Measurements from ENCODE around the gene ZMAT2.
"Not testable (repeated sequence)": the region's sequence is repeated elsewhere in the genome, so short reads cannot be mapped to it uniquely, and the experiment has no call there.

Gene ZMAT2

GRCh38 chr5:140708787-140709186, 8.5 kb downstream of the ZMAT2 start:
- peaks cover 0 to 12% of the 10 kb centered on the region in 2 donors for H3K4me1 ChIP-seq (ENCODE audit: control insufficient read depth in 1 of 2, insufficient read depth in 2 of 2, low read length in 2 of 2)
- not testable (repeated sequence) for H3K27ac ChIP-seq (ENCODE audit: low read depth, low read length)

DNA sequence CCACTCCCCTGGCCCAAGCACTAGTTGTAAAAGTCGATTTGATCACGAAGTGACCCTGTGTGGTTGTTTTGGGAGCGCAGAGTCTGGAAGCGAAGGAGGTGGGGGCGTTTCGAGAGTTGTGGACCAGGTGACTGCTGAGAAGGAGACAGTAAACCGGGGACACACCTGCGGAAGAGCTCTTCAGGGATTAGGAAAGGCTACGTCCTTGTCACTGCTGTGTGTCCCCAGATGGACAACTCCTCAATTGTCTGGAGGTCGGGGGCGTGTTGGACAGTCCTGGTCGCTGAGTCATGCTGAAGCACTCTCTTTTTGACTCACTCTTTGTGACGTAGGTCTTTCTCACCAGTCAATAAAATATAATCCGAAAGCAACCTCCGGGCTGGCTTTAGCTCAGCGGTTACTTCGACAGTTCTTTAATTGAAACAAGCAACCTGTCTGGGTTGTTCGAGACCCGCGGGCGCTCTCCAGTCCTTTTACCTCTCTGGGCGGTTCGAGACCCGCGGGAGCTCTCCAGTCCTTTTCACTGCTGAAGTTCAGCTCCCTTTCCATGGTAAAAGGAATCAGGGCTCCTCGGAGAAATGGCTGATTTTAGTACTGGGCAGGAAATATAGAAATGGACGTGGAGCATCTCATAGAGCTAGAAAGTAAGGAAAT, 10.8 kb downstream of the ZMAT2 start:
- Histone ChIP-seq H3K27ac (ENCODE audit: low read depth, low read length) (peak overlapping the region; percentile 60), H3K4me1 (ENCODE audit: control insufficient read depth in 1 of 2, insufficient read depth in 2 of 2, low read length in 2 of 2) (peaks cover 0 to 12% of the 10 kb centered on the region in 2 donors), H3K9ac (ENCODE audit: low read depth in 1 of 2, low read length in 2 of 2) (peak overlapping the region; percentile 54 to 88), H3K27me3 (ENCODE audit: control insufficient read depth in 1 of 2, insufficient read depth in 2 of 2, low read length in 2 of 2) (no peaks in the 10 kb centered on the region), H3K9me3 (ENCODE audit: control insufficient read depth in 1 of 2, low read length in 2 of 2) (no peaks in the 10 kb centered on the region), H3K4me3 (ENCODE audit: low read depth in 1 of 2, low read length in 2 of 2) (peak overlapping the region; percentile 70 to 100), H3K36me3 (ENCODE audit: control insufficient read depth in 1 of 2, insufficient read depth in 2 of 2, low read length in 2 of 2) (peaks cover 2 to 9% of the 10 kb centered on the region in 2 donors)

More at GRCh38 chr5:140708787-140709186, 8.5 kb downstream of the ZMAT2 start:
- not testable (repeated sequence) for H3K27me3 ChIP-seq (ENCODE audit: control insufficient read depth in 1 of 2, insufficient read depth in 2 of 2, low read length in 2 of 2); H3K4me3 ChIP-seq (ENCODE audit: low read depth in 1 of 2, low read length in 2 of 2); H3K9ac ChIP-seq (ENCODE audit: low read depth in 1 of 2, low read length in 2 of 2); H3K9me3 ChIP-seq (ENCODE audit: control insufficient read depth in 1 of 2, low read length in 2 of 2)
- peaks cover 19 to 32% of the 10 kb centered on the region in 2 donors for H3K36me3 ChIP-seq (ENCODE audit: control insufficient read depth in 1 of 2, insufficient read depth in 2 of 2, low read length in 2 of 2)

- no peaks in the 10 kb centered on the region for H3K27me3 ChIP-seq (ENCODE audit: control insufficient read depth in 1 of 2, insufficient read depth in 2 of 2, low read length in 2 of 2)
- no peak overlapping the region for H3K9ac ChIP-seq (ENCODE audit: low read depth in 1 of 2, low read length in 2 of 2)
- H3K4me3 ChIP-seq (ENCODE audit: low read depth in 1 of 2, low read length in 2 of 2) = peak overlapping the region; percentile 70 to 100
- no peak overlapping the region for H3K27ac ChIP-seq (ENCODE audit: low read depth, low read length)
- peaks cover 0 to 3% of the 10 kb centered on the region in 2 donors for H3K36me3 ChIP-seq (ENCODE audit: control insufficient read depth in 1 of 2, insufficient read depth in 2 of 2, low read length in 2 of 2)
- peaks cover 0 to 12% of the 10 kb centered on the region in 2 donors for H3K4me1 ChIP-seq (ENCODE audit: control insufficient read depth in 1 of 2, insufficient read depth in 2 of 2, low read length in 2 of 2)
- no peaks in the 10 kb centered on the region for H3K9me3 ChIP-seq (ENCODE audit: control insufficient read depth in 1 of 2, low read length in 2 of 2)
Observed at GRCh38 chr5:140711794-140712193, 11.5 kb downstream of the ZMAT2 start.

GRCh38 chr5:140713562-140714094, 13.4 kb downstream of the ZMAT2 start:
- H3K9ac ChIP-seq (ENCODE audit: low read depth in 1 of 2, low read length in 2 of 2) = no peak overlapping the region
- no peaks in the 10 kb centered on the region for H3K27me3 ChIP-seq (ENCODE audit: control insufficient read depth in 1 of 2, insufficient read depth in 2 of 2, low read length in 2 of 2)
- H3K4me1 ChIP-seq (ENCODE audit: control insufficient read depth in 1 of 2, insufficient read depth in 2 of 2, low read length in 2 of 2) = peaks cover 0 to 12% of the 10 kb centered on the region in 2 donors
- no peak overlapping the region for H3K4me3 ChIP-seq (ENCODE audit: low read depth in 1 of 2, low read length in 2 of 2)
- H3K9me3 ChIP-seq (ENCODE audit: control insufficient read depth in 1 of 2, low read length in 2 of 2) = no peaks in the 10 kb centered on the region
- no peaks in the 10 kb centered on the region for H3K36me3 ChIP-seq (ENCODE audit: control insufficient read depth in 1 of 2, insufficient read depth in 2 of 2, low read length in 2 of 2)
- H3K27ac ChIP-seq (ENCODE audit: low read depth, low read length) = no peak overlapping the region

- H3K36me3 ChIP-seq (ENCODE audit: control insufficient read depth in 1 of 2, insufficient read depth in 2 of 2, low read length in 2 of 2); H3K4me1 ChIP-seq (ENCODE audit: control insufficient read depth in 1 of 2, insufficient read depth in 2 of 2, low read length in 2 of 2); H3K27me3 ChIP-seq (ENCODE audit: control insufficient read depth in 1 of 2, insufficient read depth in 2 of 2, low read length in 2 of 2); H3K4me3 ChIP-seq (ENCODE audit: low read depth in 1 of 2, low read length in 2 of 2); H3K9ac ChIP-seq (ENCODE audit: low read depth in 1 of 2, low read length in 2 of 2); H3K27ac ChIP-seq (ENCODE audit: low read depth, low read length); H3K9me3 ChIP-seq (ENCODE audit: control insufficient read depth in 1 of 2, low read length in 2 of 2): not testable (repeated sequence)
Observed at GRCh38 chr5:140716238-140716637, 16.0 kb downstream of the ZMAT2 start.

DNA sequence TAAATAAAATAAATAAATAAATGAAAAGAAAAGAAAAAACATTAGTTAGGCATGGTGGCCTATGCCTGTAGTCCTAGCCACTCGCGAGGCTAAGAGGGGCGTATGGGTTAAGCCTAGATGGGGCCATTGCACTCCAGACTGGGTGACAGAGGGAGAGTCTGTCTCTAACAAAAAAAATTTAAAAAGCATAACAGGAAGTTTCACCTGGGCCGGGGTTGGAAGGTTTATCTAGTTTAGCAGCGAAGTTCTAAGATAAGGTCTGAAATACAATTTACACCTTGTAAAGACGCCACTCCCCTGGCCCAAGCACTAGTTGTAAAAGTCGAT, 18.0 kb downstream of the ZMAT2 start:
- Histone ChIP-seq H3K4me3 (ENCODE audit: low read depth in 1 of 2, low read length in 2 of 2) (peak overlapping the region; percentile 46 to 63), H3K27ac (ENCODE audit: low read depth, low read length) (no peak overlapping the region), H3K9ac (ENCODE audit: low read depth in 1 of 2, low read length in 2 of 2) (peak overlapping the region in 1 of 2 donors; percentile 25)

GRCh38 chr5:140720738-140721137, 20.5 kb downstream of the ZMAT2 start:
- H3K9me3 ChIP-seq (ENCODE audit: control insufficient read depth in 1 of 2, low read length in 2 of 2); H3K4me3 ChIP-seq (ENCODE audit: low read depth in 1 of 2, low read length in 2 of 2); H3K9ac ChIP-seq (ENCODE audit: low read depth in 1 of 2, low read length in 2 of 2); H3K27me3 ChIP-seq (ENCODE audit: control insufficient read depth in 1 of 2, insufficient read depth in 2 of 2, low read length in 2 of 2); H3K4me1 ChIP-seq (ENCODE audit: control insufficient read depth in 1 of 2, insufficient read depth in 2 of 2, low read length in 2 of 2); H3K36me3 ChIP-seq (ENCODE audit: control insufficient read depth in 1 of 2, insufficient read depth in 2 of 2, low read length in 2 of 2); H3K27ac ChIP-seq (ENCODE audit: low read depth, low read length): not testable (repeated sequence)

More for the DNA sequence above, 18.0 kb downstream of the ZMAT2 start:
- H3K4me1 ChIP-seq (ENCODE audit: control insufficient read depth in 1 of 2, insufficient read depth in 2 of 2, low read length in 2 of 2) = no peaks in the 10 kb centered on the region
- H3K36me3 ChIP-seq (ENCODE audit: control insufficient read depth in 1 of 2, insufficient read depth in 2 of 2, low read length in 2 of 2) = no peaks in the 10 kb centered on the region
- H3K9me3 ChIP-seq (ENCODE audit: control insufficient read depth in 1 of 2, low read length in 2 of 2) = no peaks in the 10 kb centered on the region
- no peaks in the 10 kb centered on the region for H3K27me3 ChIP-seq (ENCODE audit: control insufficient read depth in 1 of 2, insufficient read depth in 2 of 2, low read length in 2 of 2)

DNA sequence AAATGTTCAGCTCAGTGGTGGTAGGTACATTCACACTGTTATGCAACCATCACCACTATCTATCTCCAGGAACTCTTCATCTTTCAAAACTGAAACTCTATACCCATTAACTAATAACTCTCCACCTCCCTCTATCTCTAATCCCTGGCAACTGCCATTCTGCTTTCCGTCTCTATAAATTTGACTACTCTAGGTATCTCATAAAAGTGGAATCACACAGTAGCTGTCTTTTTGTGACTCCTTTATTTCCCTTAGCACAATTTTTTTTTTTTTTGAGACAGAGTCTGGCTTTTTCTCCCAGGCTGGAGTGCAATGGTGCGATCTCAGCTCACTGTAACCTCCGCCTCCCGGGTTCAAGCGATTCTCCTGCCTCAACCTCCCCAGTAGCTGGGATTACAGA, 21.1 kb downstream of the ZMAT2 start:
- not testable (repeated sequence) for H3K27ac ChIP-seq (ENCODE audit: low read depth, low read length); H3K9me3 ChIP-seq (ENCODE audit: control insufficient read depth in 1 of 2, low read length in 2 of 2); H3K4me1 ChIP-seq (ENCODE audit: control insufficient read depth in 1 of 2, insufficient read depth in 2 of 2, low read length in 2 of 2); H3K36me3 ChIP-seq (ENCODE audit: control insufficient read depth in 1 of 2, insufficient read depth in 2 of 2, low read length in 2 of 2); H3K4me3 ChIP-seq (ENCODE audit: low read depth in 1 of 2, low read length in 2 of 2); H3K9ac ChIP-seq (ENCODE audit: low read depth in 1 of 2, low read length in 2 of 2); H3K27me3 ChIP-seq (ENCODE audit: control insufficient read depth in 1 of 2, insufficient read depth in 2 of 2, low read length in 2 of 2)

GRCh38 chr5:140725799-140726471, 25.7 kb downstream of the ZMAT2 start:
- Histone ChIP-seq H3K27me3 (ENCODE audit: control insufficient read depth in 1 of 2, insufficient read depth in 2 of 2, low read length in 2 of 2) (no peaks in the 10 kb centered on the region), H3K4me3 (ENCODE audit: low read depth in 1 of 2, low read length in 2 of 2) (peak overlapping the region in 1 of 2 donors; percentile 40), H3K36me3 (ENCODE audit: control insufficient read depth in 1 of 2, insufficient read depth in 2 of 2, low read length in 2 of 2) (no peaks in the 10 kb centered on the region), H3K9me3 (ENCODE audit: control insufficient read depth in 1 of 2, low read length in 2 of 2) (no peaks in the 10 kb centered on the region), H3K4me1 (ENCODE audit: control insufficient read depth in 1 of 2, insufficient read depth in 2 of 2, low read length in 2 of 2) (no peaks in the 10 kb centered on the region), H3K27ac (ENCODE audit: low read depth, low read length) (no peak overlapping the region), H3K9ac (ENCODE audit: low read depth in 1 of 2, low read length in 2 of 2) (no peak overlapping the region)

GRCh38 chr5:140733098-140733497, 32.9 kb downstream of the ZMAT2 start:
- Histone ChIP-seq H3K9ac (ENCODE audit: low read depth in 1 of 2, low read length in 2 of 2) (no peak overlapping the region), H3K27me3 (ENCODE audit: control insufficient read depth in 1 of 2, insufficient read depth in 2 of 2, low read length in 2 of 2) (peaks cover 0 to 3% of the 10 kb centered on the region in 2 donors), H3K36me3 (ENCODE audit: control insufficient read depth in 1 of 2, insufficient read depth in 2 of 2, low read length in 2 of 2) (no peaks in the 10 kb centered on the region), H3K4me1 (ENCODE audit: control insufficient read depth in 1 of 2, insufficient read depth in 2 of 2, low read length in 2 of 2) (no peaks in the 10 kb centered on the region), H3K27ac (ENCODE audit: low read depth, low read length) (no peak overlapping the region), H3K4me3 (ENCODE audit: low read depth in 1 of 2, low read length in 2 of 2) (no peak overlapping the region), H3K9me3 (ENCODE audit: control insufficient read depth in 1 of 2, low read length in 2 of 2) (no peaks in the 10 kb centered on the region)
